Stomach (tissue), 4 donors: ENCODE data around the gene CFAP299.

ENCODE experiments used
- POLR2AphosphoS5 ChIP-seq, 3 donors: sonication (generic); formaldehyde crosslinking; IDR thresholded peaks; one replicate each; pipeline ENCODE4 v1.6.1; 2016; ENCODE audit warnings: antibody characterized with exemption in 3 of 3
- TF ChIP-seq, protein P1 (sequence below), 7 experiments: fragments of 450-650 bp in 4 of 7; fragments of 200-600 bp in 3 of 7; sonication (generic) in 3 of 7; IDR thresholded peaks; one replicate each; pipeline ENCODE4 v1.5.1; 2016 to 2019; ENCODE audit warnings: antibody characterized with exemption in 7 of 7, control low read depth in 2 of 7, mild to moderate bottlenecking in 1 of 7

DNA sequence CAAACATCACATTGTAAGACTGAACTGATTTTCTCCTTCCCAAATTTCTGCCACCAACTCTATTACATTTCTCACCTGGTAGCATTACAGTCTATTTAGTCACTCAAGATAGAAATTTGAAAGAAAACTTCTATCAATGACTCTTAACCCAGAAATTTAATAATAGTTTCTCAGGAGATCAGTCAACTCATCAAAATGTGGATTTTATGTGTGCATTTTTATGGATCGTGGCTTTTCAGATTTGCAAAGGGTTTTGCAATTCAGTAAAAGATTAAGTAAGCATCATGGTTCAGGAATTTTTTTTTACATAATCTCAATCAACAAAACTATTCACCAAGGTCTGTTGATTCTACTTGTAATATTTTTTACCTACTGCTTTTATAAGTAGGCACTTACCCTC, 111.1 kb downstream of the CFAP299 start:
- TF ChIP-seq, protein P1, sequence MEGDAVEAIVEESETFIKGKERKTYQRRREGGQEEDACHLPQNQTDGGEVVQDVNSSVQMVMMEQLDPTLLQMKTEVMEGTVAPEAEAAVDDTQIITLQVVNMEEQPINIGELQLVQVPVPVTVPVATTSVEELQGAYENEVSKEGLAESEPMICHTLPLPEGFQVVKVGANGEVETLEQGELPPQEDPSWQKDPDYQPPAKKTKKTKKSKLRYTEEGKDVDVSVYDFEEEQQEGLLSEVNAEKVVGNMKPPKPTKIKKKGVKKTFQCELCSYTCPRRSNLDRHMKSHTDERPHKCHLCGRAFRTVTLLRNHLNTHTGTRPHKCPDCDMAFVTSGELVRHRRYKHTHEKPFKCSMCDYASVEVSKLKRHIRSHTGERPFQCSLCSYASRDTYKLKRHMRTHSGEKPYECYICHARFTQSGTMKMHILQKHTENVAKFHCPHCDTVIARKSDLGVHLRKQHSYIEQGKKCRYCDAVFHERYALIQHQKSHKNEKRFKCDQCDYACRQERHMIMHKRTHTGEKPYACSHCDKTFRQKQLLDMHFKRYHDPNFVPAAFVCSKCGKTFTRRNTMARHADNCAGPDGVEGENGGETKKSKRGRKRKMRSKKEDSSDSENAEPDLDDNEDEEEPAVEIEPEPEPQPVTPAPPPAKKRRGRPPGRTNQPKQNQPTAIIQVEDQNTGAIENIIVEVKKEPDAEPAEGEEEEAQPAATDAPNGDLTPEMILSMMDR (IDR thresholded peaks at IDR 0.05), result no peak
- no peak for TF ChIP-seq POLR2AphosphoS5 (IDR thresholded peaks at IDR 0.05)
